HCT116 (cell line): ENCODE results near the gene PKIB. TPM values are rescaled to one million over a fixed set of nuclear protein-coding genes. Genes with fewer than 3 reads are reported as not detected.

ENCODE experiments used
- ATAC-seq: fragments of 200-7000 bp; cut with Tn5 transposase; 2 replicates; pipeline ENCODE4 v1.9.1; 2020; ENCODE audit warnings: mild to moderate bottlenecking, moderate library complexity
- BruUV-seq: library from RNA; stranded (reverse); fragments of 400-500 nt; replicated peaks from 2 replicates; lab custom pipeline; 2021; lab: Mats Ljungman, UMichigan
- CTCF ChIA-PET: fragments of 300-600 bp; sonication (Branson Sonifier 250); formaldehyde crosslinking; loops from one replicate; lab custom pipeline; 2021; ENCODE audit warnings: antibody characterized with exemption; lab: Charles Lee
- POLR2A ChIA-PET: fragments of 300-600, 350-600 bp; sonication (Branson Sonifier 250); formaldehyde crosslinking; loops from one replicate; lab custom pipeline; 2021; ENCODE audit warnings: antibody characterized with exemption; lab: Charles Lee
- RAD21 ChIA-PET, 2 experiments: fragments of 300-600 bp; sonication (Branson Sonifier 250); formaldehyde crosslinking; loops; one replicate each; lab custom pipeline; 2023; ENCODE audit warnings: low total read pairs in 2 of 2; ENCODE audit not compliant: uncharacterized antibody in 2 of 2, unreplicated experiment in 2 of 2, low non-redundant PET in 1 of 2; lab: Charles Lee
- DNase-seq: peaks from one replicate; pipeline ENCODE4 v3.0.0-alpha.2; 2010; ENCODE audit warnings: low read depth, low spot score
- H2AFZ ChIP-seq: fragments of 200-600 bp; shearing (Covaris generic), sonication (generic); 2 replicates; pipeline ENCODE4 v1.6.1; 2017; ENCODE audit warnings: low read depth, mixed run types, mixed read lengths, antibody characterized with exemption, low read length; ENCODE audit not compliant: poor library complexity, severe bottlenecking
- H3K27ac ChIP-seq: 2 replicates; pipeline ENCODE4 v1.5.1; 2012; ENCODE audit warnings: low read depth, low read length
- H3K27me3 ChIP-seq: fragments of 200-600 bp; sonication (generic); 2 replicates; pipeline ENCODE4 v1.6.1; 2016; ENCODE audit warnings: mixed run types, low read length, mixed read lengths; ENCODE audit not compliant: insufficient read depth
- H3K36me3 ChIP-seq, 2 experiments: fragments of 200-500 bp in 1 of 2; fragments of 200-600 bp in 1 of 2; sonication (Bioruptor generic) in 1 of 2; sonication (generic) in 1 of 2; 2 replicates each; pipeline versions ENCODE4 v1.5.1 to v1.6.1; 2014 to 2016; ENCODE audit warnings: low read length in 2 of 2, inconsistent platforms in 1 of 2, mixed read lengths in 1 of 2, mixed run types in 1 of 2; ENCODE audit not compliant: insufficient read depth in 2 of 2, control insufficient read depth in 1 of 2
- H3K4me1 ChIP-seq, 2 experiments: fragments of 200-600 bp in 1 of 2; sonication (generic) in 1 of 2; 2 replicates each; pipeline versions ENCODE4 v1.5.1 to v1.6.1; 2012 to 2017; ENCODE audit warnings: low read length in 2 of 2, inconsistent platforms in 1 of 2, mild to moderate bottlenecking in 1 of 2, mixed read lengths in 1 of 2, mixed run types in 1 of 2, moderate library complexity in 1 of 2; ENCODE audit not compliant: insufficient read depth in 2 of 2, control insufficient read depth in 1 of 2
- H3K4me2 ChIP-seq: fragments of 200-600 bp; sonication (generic); 2 replicates; pipeline ENCODE4 v1.6.1; 2017; ENCODE audit warnings: mixed run types, low read length, mixed read lengths
- H3K4me3 ChIP-seq, 2 experiments: fragments of 200-600 bp in 1 of 2; sonication (generic) in 1 of 2; replicated peaks in 1 of 2; 2 replicates each; pipeline ENCODE4 v1.5.1; 2011 to 2016; ENCODE audit warnings: low read length in 2 of 2, control low read depth in 1 of 2, low read depth in 1 of 2, mild to moderate bottlenecking in 1 of 2, mixed read lengths in 1 of 2, mixed run types in 1 of 2
- H3K79me2 ChIP-seq: fragments of 200-600 bp; sonication (generic); 2 replicates; pipeline ENCODE4 v1.6.1; 2017; ENCODE audit warnings: mild to moderate bottlenecking, mixed run types, low read length, moderate library complexity, mixed read lengths; ENCODE audit not compliant: insufficient read depth
- H3K9ac ChIP-seq: fragments of 200-600 bp; sonication (generic); 2 replicates; pipeline ENCODE4 v1.6.1; 2016; ENCODE audit warnings: low read length, mixed read lengths
- H3K9me2 ChIP-seq: fragments of 200-600 bp; sonication (generic), shearing (Covaris generic); 2 replicates; pipeline ENCODE4 v1.6.1; 2017; ENCODE audit warnings: mixed run types, mild to moderate bottlenecking, moderate library complexity; ENCODE audit not compliant: insufficient read depth
- H3K9me3 ChIP-seq, 2 experiments: fragments of 200-500 bp in 1 of 2; fragments of 200-600 bp in 1 of 2; sonication (Bioruptor generic) in 1 of 2; sonication (generic) in 1 of 2; 2 replicates each; pipeline ENCODE4 v1.6.1; 2014 to 2017; ENCODE audit warnings: low read length in 2 of 2, mixed read lengths in 2 of 2, inconsistent platforms in 1 of 2, low read depth in 1 of 2, mild to moderate bottlenecking in 1 of 2, mixed run types in 1 of 2, moderate library complexity in 1 of 2; ENCODE audit not compliant: control insufficient read depth in 1 of 2, insufficient read depth in 1 of 2
- H4K20me1 ChIP-seq: fragments of 200-600 bp; sonication (generic), shearing (Covaris generic); 2 replicates; pipeline ENCODE4 v1.6.1; 2017; ENCODE audit warnings: mixed run types, mild to moderate bottlenecking, moderate library complexity; ENCODE audit not compliant: insufficient read depth
- CBX3 ChIP-seq: IDR thresholded peaks from 2 replicates; pipeline ENCODE4 v1.6.1; 2012; ENCODE audit warnings: low read depth
- CEBPB ChIP-seq: IDR thresholded peaks from 2 replicates; pipeline ENCODE4 v1.6.1; 2012; ENCODE audit warnings: low read depth
- CTCF ChIP-seq, 3 experiments: fragments of 200-600 bp in 1 of 3; sonication (generic) in 1 of 3; IDR thresholded peaks in 2 of 3; conservative IDR thresholded peaks in 1 of 3; 2 replicates each; pipeline ENCODE4 v1.5.1; 2012 to 2017; ENCODE audit warnings: low read depth in 2 of 3, low read length in 2 of 3, antibody characterized with exemption in 1 of 3, borderline replicate concordance in 1 of 3, control low read depth in 1 of 3, mild to moderate bottlenecking in 1 of 3, mixed read lengths in 1 of 3, mixed run types in 1 of 3, moderate library complexity in 1 of 3; ENCODE audit not compliant: insufficient read depth in 1 of 3
- EGR1 ChIP-seq: IDR thresholded peaks from 2 replicates; pipeline ENCODE4 v1.6.1; 2012; ENCODE audit warnings: low read depth
- ELF1 ChIP-seq: IDR thresholded peaks from 2 replicates; pipeline ENCODE4 v1.6.1; 2012; ENCODE audit warnings: low read depth, borderline replicate concordance
- FOSL1 ChIP-seq: IDR thresholded peaks from 2 replicates; pipeline ENCODE4 v1.6.1; 2012; ENCODE audit warnings: low read depth
- JUND ChIP-seq: IDR thresholded peaks from 2 replicates; pipeline ENCODE4 v1.6.1; 2012
- POLR2A ChIP-seq: IDR thresholded peaks from 2 replicates; pipeline ENCODE4 v1.7.0; 2011; ENCODE audit warnings: borderline replicate concordance; ENCODE audit not compliant: insufficient read depth, insufficient read length; ENCODE audit errors: extremely low read depth
- POLR2AphosphoS5 ChIP-seq: IDR thresholded peaks from 2 replicates; pipeline ENCODE4 v1.6.1; 2011; ENCODE audit warnings: mild to moderate bottlenecking, low read depth, low read length, moderate library complexity
- SIN3A ChIP-seq: IDR thresholded peaks from 2 replicates; pipeline ENCODE4 v1.6.1; 2012; ENCODE audit warnings: low read depth
- SRF ChIP-seq: IDR thresholded peaks from 2 replicates; pipeline ENCODE4 v1.6.1; 2012; ENCODE audit warnings: low read depth
- YY1 ChIP-seq: IDR thresholded peaks from 2 replicates; pipeline ENCODE4 v1.6.1; 2011; ENCODE audit warnings: low read length, low read depth, moderate library complexity, mild to moderate bottlenecking; ENCODE audit not compliant: insufficient replicate concordance; ENCODE audit errors: extremely low read depth
- ZFX ChIP-seq: fragments of 450-650 bp; IDR thresholded peaks from 2 replicates; pipeline ENCODE4 v1.6.1; 2017
- ZNF274 ChIP-seq: fragments of 200-500 bp; sonication (Bioruptor generic); IDR thresholded peaks from 2 replicates; pipeline ENCODE4 v1.6.1; 2014; ENCODE audit warnings: mild to moderate bottlenecking, low read depth, low read length, inconsistent platforms
- intact Hi-C: fragments of 100-400 bp; cut with micrococcal nuclease; formaldehyde crosslinking; loops from 2 replicates; pipeline ENCODE4 v1.10.0; 2022
- total RNA-seq: library from RNA; stranded (reverse); gene quantifications from one replicate; pipeline ENCODE4 v1.2.1, GENCODE V29; 2021; ENCODE audit not compliant: unreplicated experiment
- TF ChIP-seq, protein P1 (sequence below): IDR thresholded peaks from 2 replicates; pipeline ENCODE4 v1.6.1; 2012
- TF ChIP-seq, protein P2 (sequence below): IDR thresholded peaks from 2 replicates; pipeline ENCODE4 v1.6.1; 2012
- TF ChIP-seq, protein P3 (sequence below): IDR thresholded peaks from 2 replicates; pipeline ENCODE4 v1.6.1; 2011; ENCODE audit warnings: mild to moderate bottlenecking, low read length, moderate library complexity; ENCODE audit not compliant: insufficient replicate concordance; ENCODE audit errors: extremely low read depth

PKIB gene
- total RNA-seq, 1 experiment from 2014 or later, result 24.0 TPM

DNA sequence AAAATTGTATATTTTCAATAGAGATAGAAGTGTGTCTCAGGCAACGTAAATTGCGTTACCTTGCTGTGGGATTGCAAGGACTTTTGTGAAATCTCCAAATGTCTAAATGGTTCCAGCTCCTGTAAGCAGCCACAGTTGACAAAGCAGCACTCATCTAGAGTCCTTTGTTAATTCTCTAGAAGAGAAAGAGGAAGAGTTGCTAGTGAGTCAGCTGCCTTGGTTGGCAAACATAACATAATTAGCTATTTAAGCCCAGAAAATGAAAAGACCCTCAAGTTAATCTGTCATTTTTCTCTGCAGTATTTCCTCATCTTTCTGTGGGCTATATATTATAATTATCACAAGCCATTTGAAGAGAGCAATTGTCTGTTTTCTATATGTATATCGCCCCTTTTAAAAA is 102.9 kb downstream of the PKIB start:
- RAD21 ChIA-PET, result no interaction called here
- no peak for ATAC-seq
- Histone ChIP-seq H3K9me2 (no peaks in the 10 kb centered on the region), H3K79me2 (no peaks in the 10 kb centered on the region), H3K36me3 (no peaks in the 10 kb centered on the region), H3K4me1 (peaks cover 12 to 18% of the 10 kb centered on the region in 2 experiments; a peak in 2 of 4 replicates), H4K20me1 (no peaks in the 10 kb centered on the region), H3K9ac (no peak overlapping the region), H3K4me2 (no peak overlapping the region), H3K4me3 (no peak overlapping the region), H3K27me3 (no peaks in the 10 kb centered on the region), H3K9me3 (no peaks in the 10 kb centered on the region), H3K27ac (no peak overlapping the region), H2AFZ (no peak overlapping the region)
- CTCF ChIA-PET, result interaction anchor here (1.4 to 1.7 kb wide), 2 partner anchors 14 to 221 kb away, joined by 3 read pairs; no protein-coding TSS in a partner anchor
- TF ChIP-seq, protein P1, sequence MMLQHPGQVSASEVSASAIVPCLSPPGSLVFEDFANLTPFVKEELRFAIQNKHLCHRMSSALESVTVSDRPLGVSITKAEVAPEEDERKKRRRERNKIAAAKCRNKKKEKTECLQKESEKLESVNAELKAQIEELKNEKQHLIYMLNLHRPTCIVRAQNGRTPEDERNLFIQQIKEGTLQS, result no peak
- no peak for TF ChIP-seq YY1
- no peak for TF ChIP-seq SIN3A
- TF ChIP-seq, protein P2, sequence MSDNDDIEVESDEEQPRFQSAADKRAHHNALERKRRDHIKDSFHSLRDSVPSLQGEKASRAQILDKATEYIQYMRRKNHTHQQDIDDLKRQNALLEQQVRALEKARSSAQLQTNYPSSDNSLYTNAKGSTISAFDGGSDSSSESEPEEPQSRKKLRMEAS, result no peak
- TF ChIP-seq, protein P3, sequence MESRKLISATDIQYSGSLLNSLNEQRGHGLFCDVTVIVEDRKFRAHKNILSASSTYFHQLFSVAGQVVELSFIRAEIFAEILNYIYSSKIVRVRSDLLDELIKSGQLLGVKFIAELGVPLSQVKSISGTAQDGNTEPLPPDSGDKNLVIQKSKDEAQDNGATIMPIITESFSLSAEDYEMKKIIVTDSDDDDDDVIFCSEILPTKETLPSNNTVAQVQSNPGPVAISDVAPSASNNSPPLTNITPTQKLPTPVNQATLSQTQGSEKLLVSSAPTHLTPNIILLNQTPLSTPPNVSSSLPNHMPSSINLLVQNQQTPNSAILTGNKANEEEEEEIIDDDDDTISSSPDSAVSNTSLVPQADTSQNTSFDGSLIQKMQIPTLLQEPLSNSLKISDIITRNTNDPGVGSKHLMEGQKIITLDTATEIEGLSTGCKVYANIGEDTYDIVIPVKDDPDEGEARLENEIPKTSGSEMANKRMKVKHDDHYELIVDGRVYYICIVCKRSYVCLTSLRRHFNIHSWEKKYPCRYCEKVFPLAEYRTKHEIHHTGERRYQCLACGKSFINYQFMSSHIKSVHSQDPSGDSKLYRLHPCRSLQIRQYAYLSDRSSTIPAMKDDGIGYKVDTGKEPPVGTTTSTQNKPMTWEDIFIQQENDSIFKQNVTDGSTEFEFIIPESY, result no peak
- TF ChIP-seq EGR1, result no peak
- no peak for TF ChIP-seq CTCF (IDR thresholded peaks at IDR 0.05 in 2 of 3, conservative IDR thresholded peaks at IDR 0.05 in 1 of 3; ENCODE audit: borderline replicate concordance in 1 of 3, insufficient read depth in 1 of 3, low read depth in 2 of 3, low read length in 2 of 3)
- no peak for TF ChIP-seq FOSL1
- TF ChIP-seq POLR2AphosphoS5, result no peak
- TF ChIP-seq ZFX, result no peak
- TF ChIP-seq POLR2A, result no peak
- TF ChIP-seq ZNF274, result no peak
- no peak for TF ChIP-seq CBX3
- TF ChIP-seq JUND, result no peak
- no peak for TF ChIP-seq ELF1
- no peak for TF ChIP-seq CEBPB
- TF ChIP-seq SRF, result no peak
- POLR2A ChIA-PET, result no interaction called here
- DNase-seq, result no peak
- intact Hi-C loops, result no loop called here
- no TSS peak for BruUV-seq
